ENCODE measurements around the gene C2CD4B.

C2CD4B gene

GRCh38 chr15:62153228-62153627 is 11.9 kb downstream of the C2CD4B start:
- Histone ChIP-seq H3K36me3 (ENCODE audit: control insufficient read depth in 5 of 5, insufficient read depth in 5 of 5, low read length in 5 of 5) (no peaks in the 10 kb centered on the region), H3K27ac (ENCODE audit: low read depth, low read length) (no peak overlapping the region), H3K4me1 (ENCODE audit: control insufficient read depth in 5 of 5, insufficient read depth in 5 of 5, low read length in 5 of 5) (no peaks in the 10 kb centered on the region), H3K9ac (ENCODE audit: low read length in 5 of 5) (no peak overlapping the region), H3K4me3 (ENCODE audit: low read depth in 1 of 5, low read length in 5 of 5) (no peak overlapping the region), H3K27me3 (ENCODE audit: control insufficient read depth in 5 of 5, insufficient read depth in 4 of 5, low read length in 5 of 5) (no peaks in the 10 kb centered on the region), H3K9me3 (ENCODE audit: control insufficient read depth in 5 of 5, low read length in 5 of 5) (peaks cover 0 to 4% (median 0%) of the 10 kb centered on the region in 5 donors)

GRCh38 chr15:62150445-62150844 is 14.6 kb downstream of the C2CD4B start:
- H3K4me1 ChIP-seq (ENCODE audit: control insufficient read depth in 5 of 5, insufficient read depth in 5 of 5, low read length in 5 of 5) = no peaks in the 10 kb centered on the region
- no peak overlapping the region for H3K9ac ChIP-seq (ENCODE audit: low read length in 5 of 5)
- H3K27me3 ChIP-seq (ENCODE audit: control insufficient read depth in 5 of 5, insufficient read depth in 4 of 5, low read length in 5 of 5) = no peaks in the 10 kb centered on the region
- H3K27ac ChIP-seq (ENCODE audit: low read depth, low read length) = no peak overlapping the region
- no peak overlapping the region for H3K4me3 ChIP-seq (ENCODE audit: low read depth in 1 of 5, low read length in 5 of 5)
- H3K36me3 ChIP-seq (ENCODE audit: control insufficient read depth in 5 of 5, insufficient read depth in 5 of 5, low read length in 5 of 5) = no peaks in the 10 kb centered on the region
- no peaks in the 10 kb centered on the region for H3K9me3 ChIP-seq (ENCODE audit: control insufficient read depth in 5 of 5, low read length in 5 of 5)

- Histone ChIP-seq H3K4me3 (ENCODE audit: low read depth in 1 of 5, low read length in 5 of 5) (no peak overlapping the region), H3K27ac (ENCODE audit: low read depth, low read length) (no peak overlapping the region), H3K9me3 (ENCODE audit: control insufficient read depth in 5 of 5, low read length in 5 of 5) (no peaks in the 10 kb centered on the region), H3K27me3 (ENCODE audit: control insufficient read depth in 5 of 5, insufficient read depth in 4 of 5, low read length in 5 of 5) (no peaks in the 10 kb centered on the region), H3K4me1 (ENCODE audit: control insufficient read depth in 5 of 5, insufficient read depth in 5 of 5, low read length in 5 of 5) (no peaks in the 10 kb centered on the region), H3K9ac (ENCODE audit: low read length in 5 of 5) (no peak overlapping the region), H3K36me3 (ENCODE audit: control insufficient read depth in 5 of 5, insufficient read depth in 5 of 5, low read length in 5 of 5) (no peaks in the 10 kb centered on the region)
These were observed 15.4 kb downstream of the C2CD4B start for GRCh38 chr15:62149729-62150128.

GRCh38 chr15:62147551-62147950 is 17.5 kb downstream of the C2CD4B start:
- H3K9ac ChIP-seq (ENCODE audit: low read length in 5 of 5) = no peak overlapping the region
- no peak overlapping the region for H3K27ac ChIP-seq (ENCODE audit: low read depth, low read length)
- H3K36me3 ChIP-seq (ENCODE audit: control insufficient read depth in 5 of 5, insufficient read depth in 5 of 5, low read length in 5 of 5) = no peaks in the 10 kb centered on the region
- no peaks in the 10 kb centered on the region for H3K27me3 ChIP-seq (ENCODE audit: control insufficient read depth in 5 of 5, insufficient read depth in 4 of 5, low read length in 5 of 5)
- H3K4me1 ChIP-seq (ENCODE audit: control insufficient read depth in 5 of 5, insufficient read depth in 5 of 5, low read length in 5 of 5) = no peaks in the 10 kb centered on the region
- no peak overlapping the region for H3K4me3 ChIP-seq (ENCODE audit: low read depth in 1 of 5, low read length in 5 of 5)
- no peaks in the 10 kb centered on the region for H3K9me3 ChIP-seq (ENCODE audit: control insufficient read depth in 5 of 5, low read length in 5 of 5)

GRCh38 chr15:62147149-62147548 is 17.9 kb downstream of the C2CD4B start:
- H3K4me1 ChIP-seq (ENCODE audit: control insufficient read depth in 5 of 5, insufficient read depth in 5 of 5, low read length in 5 of 5) = no peaks in the 10 kb centered on the region
- no peaks in the 10 kb centered on the region for H3K27me3 ChIP-seq (ENCODE audit: control insufficient read depth in 5 of 5, insufficient read depth in 4 of 5, low read length in 5 of 5)
- no peaks in the 10 kb centered on the region for H3K36me3 ChIP-seq (ENCODE audit: control insufficient read depth in 5 of 5, insufficient read depth in 5 of 5, low read length in 5 of 5)
- no peak overlapping the region for H3K4me3 ChIP-seq (ENCODE audit: low read depth in 1 of 5, low read length in 5 of 5)
- no peak overlapping the region for H3K27ac ChIP-seq (ENCODE audit: low read depth, low read length)
- no peak overlapping the region for H3K9ac ChIP-seq (ENCODE audit: low read length in 5 of 5)
- H3K9me3 ChIP-seq (ENCODE audit: control insufficient read depth in 5 of 5, low read length in 5 of 5) = no peaks in the 10 kb centered on the region

- H3K4me3 ChIP-seq (ENCODE audit: low read depth in 1 of 5, low read length in 5 of 5) = no peak overlapping the region
- no peaks in the 10 kb centered on the region for H3K27me3 ChIP-seq (ENCODE audit: control insufficient read depth in 5 of 5, insufficient read depth in 4 of 5, low read length in 5 of 5)
- H3K36me3 ChIP-seq (ENCODE audit: control insufficient read depth in 5 of 5, insufficient read depth in 5 of 5, low read length in 5 of 5) = no peaks in the 10 kb centered on the region
- H3K9ac ChIP-seq (ENCODE audit: low read length in 5 of 5) = no peak overlapping the region
- no peaks in the 10 kb centered on the region for H3K4me1 ChIP-seq (ENCODE audit: control insufficient read depth in 5 of 5, insufficient read depth in 5 of 5, low read length in 5 of 5)
- no peaks in the 10 kb centered on the region for H3K9me3 ChIP-seq (ENCODE audit: control insufficient read depth in 5 of 5, low read length in 5 of 5)
- H3K27ac ChIP-seq (ENCODE audit: low read depth, low read length) = no peak overlapping the region
These were observed 19.9 kb downstream of the C2CD4B start for GRCh38 chr15:62145015-62145735.

GRCh38 chr15:62142736-62143135 is 22.3 kb downstream of the C2CD4B start:
- Histone ChIP-seq H3K4me3 (ENCODE audit: low read depth in 1 of 5, low read length in 5 of 5) (no peak overlapping the region), H3K27ac (ENCODE audit: low read depth, low read length) (no peak overlapping the region), H3K9ac (ENCODE audit: low read length in 5 of 5) (no peak overlapping the region), H3K27me3 (ENCODE audit: control insufficient read depth in 5 of 5, insufficient read depth in 4 of 5, low read length in 5 of 5) (peaks cover 0 to 5% (median 0%) of the 10 kb centered on the region in 5 donors), H3K9me3 (ENCODE audit: control insufficient read depth in 5 of 5, low read length in 5 of 5) (no peaks in the 10 kb centered on the region), H3K36me3 (ENCODE audit: control insufficient read depth in 5 of 5, insufficient read depth in 5 of 5, low read length in 5 of 5) (no peaks in the 10 kb centered on the region), H3K4me1 (ENCODE audit: control insufficient read depth in 5 of 5, insufficient read depth in 5 of 5, low read length in 5 of 5) (no peaks in the 10 kb centered on the region)

GRCh38 chr15:62141643-62142588 is 23.2 kb downstream of the C2CD4B start:
- no peaks in the 10 kb centered on the region for H3K9me3 ChIP-seq (ENCODE audit: control insufficient read depth in 5 of 5, low read length in 5 of 5)
- H3K9ac ChIP-seq (ENCODE audit: low read length in 5 of 5) = no peak overlapping the region
- no peak overlapping the region for H3K27ac ChIP-seq (ENCODE audit: low read depth, low read length)
- no peak overlapping the region for H3K4me3 ChIP-seq (ENCODE audit: low read depth in 1 of 5, low read length in 5 of 5)
- peaks cover 0 to 5% (median 0%) of the 10 kb centered on the region in 5 donors for H3K27me3 ChIP-seq (ENCODE audit: control insufficient read depth in 5 of 5, insufficient read depth in 4 of 5, low read length in 5 of 5)
- H3K36me3 ChIP-seq (ENCODE audit: control insufficient read depth in 5 of 5, insufficient read depth in 5 of 5, low read length in 5 of 5) = no peaks in the 10 kb centered on the region
- no peaks in the 10 kb centered on the region for H3K4me1 ChIP-seq (ENCODE audit: control insufficient read depth in 5 of 5, insufficient read depth in 5 of 5, low read length in 5 of 5)

- Histone ChIP-seq H3K27ac (ENCODE audit: low read depth, low read length) (no peak overlapping the region), H3K4me3 (ENCODE audit: low read depth in 1 of 5, low read length in 5 of 5) (no peak overlapping the region), H3K36me3 (ENCODE audit: control insufficient read depth in 5 of 5, insufficient read depth in 5 of 5, low read length in 5 of 5) (no peaks in the 10 kb centered on the region), H3K27me3 (ENCODE audit: control insufficient read depth in 5 of 5, insufficient read depth in 4 of 5, low read length in 5 of 5) (peaks cover 0 to 5% (median 0%) of the 10 kb centered on the region in 5 donors), H3K9me3 (ENCODE audit: control insufficient read depth in 5 of 5, low read length in 5 of 5) (no peaks in the 10 kb centered on the region), H3K9ac (ENCODE audit: low read length in 5 of 5) (no peak overlapping the region), H3K4me1 (ENCODE audit: control insufficient read depth in 5 of 5, insufficient read depth in 5 of 5, low read length in 5 of 5) (no peaks in the 10 kb centered on the region)
These were observed 23.9 kb downstream of the C2CD4B start for GRCh38 chr15:62141200-62141599.

GRCh38 chr15:62138124-62138523 is 27.0 kb downstream of the C2CD4B start:
- H3K36me3 ChIP-seq (ENCODE audit: control insufficient read depth in 5 of 5, insufficient read depth in 5 of 5, low read length in 5 of 5) = no peaks in the 10 kb centered on the region
- no peak overlapping the region for H3K27ac ChIP-seq (ENCODE audit: low read depth, low read length)
- no peak overlapping the region for H3K4me3 ChIP-seq (ENCODE audit: low read depth in 1 of 5, low read length in 5 of 5)
- no peaks in the 10 kb centered on the region for H3K9me3 ChIP-seq (ENCODE audit: control insufficient read depth in 5 of 5, low read length in 5 of 5)
- peaks cover 0 to 5% (median 0%) of the 10 kb centered on the region in 5 donors for H3K27me3 ChIP-seq (ENCODE audit: control insufficient read depth in 5 of 5, insufficient read depth in 4 of 5, low read length in 5 of 5)
- H3K4me1 ChIP-seq (ENCODE audit: control insufficient read depth in 5 of 5, insufficient read depth in 5 of 5, low read length in 5 of 5) = no peaks in the 10 kb centered on the region
- H3K9ac ChIP-seq (ENCODE audit: low read length in 5 of 5) = no peak overlapping the region

All from subcutaneous abdominal adipose tissue (tissue), 5 donors.